ENCODE data around the gene MEGF6.

DNA sequence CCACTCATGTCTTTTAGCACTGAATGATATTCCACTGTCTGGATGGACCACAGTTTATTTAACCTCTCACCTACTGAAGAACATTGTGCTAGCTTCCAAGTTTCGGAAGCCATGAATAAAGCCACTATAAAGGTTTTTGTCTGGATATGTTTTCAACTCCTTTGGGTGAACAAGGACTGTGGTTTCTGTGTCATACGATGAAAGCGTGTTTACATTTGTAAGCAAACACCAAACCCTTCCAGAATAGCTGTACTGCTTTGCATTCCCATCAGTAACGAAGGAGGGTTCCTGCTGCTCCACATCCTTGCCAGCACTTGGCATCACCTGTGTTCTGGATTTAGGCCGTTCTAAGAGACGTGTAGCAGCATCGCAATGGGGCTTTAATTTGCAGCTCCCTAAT lies 167.5 kb downstream of the MEGF6 start:
- no peak for TF ChIP-seq POLR2A (IDR thresholded peaks at IDR 0.05)
- TF ChIP-seq, protein P1, sequence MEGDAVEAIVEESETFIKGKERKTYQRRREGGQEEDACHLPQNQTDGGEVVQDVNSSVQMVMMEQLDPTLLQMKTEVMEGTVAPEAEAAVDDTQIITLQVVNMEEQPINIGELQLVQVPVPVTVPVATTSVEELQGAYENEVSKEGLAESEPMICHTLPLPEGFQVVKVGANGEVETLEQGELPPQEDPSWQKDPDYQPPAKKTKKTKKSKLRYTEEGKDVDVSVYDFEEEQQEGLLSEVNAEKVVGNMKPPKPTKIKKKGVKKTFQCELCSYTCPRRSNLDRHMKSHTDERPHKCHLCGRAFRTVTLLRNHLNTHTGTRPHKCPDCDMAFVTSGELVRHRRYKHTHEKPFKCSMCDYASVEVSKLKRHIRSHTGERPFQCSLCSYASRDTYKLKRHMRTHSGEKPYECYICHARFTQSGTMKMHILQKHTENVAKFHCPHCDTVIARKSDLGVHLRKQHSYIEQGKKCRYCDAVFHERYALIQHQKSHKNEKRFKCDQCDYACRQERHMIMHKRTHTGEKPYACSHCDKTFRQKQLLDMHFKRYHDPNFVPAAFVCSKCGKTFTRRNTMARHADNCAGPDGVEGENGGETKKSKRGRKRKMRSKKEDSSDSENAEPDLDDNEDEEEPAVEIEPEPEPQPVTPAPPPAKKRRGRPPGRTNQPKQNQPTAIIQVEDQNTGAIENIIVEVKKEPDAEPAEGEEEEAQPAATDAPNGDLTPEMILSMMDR (IDR thresholded peaks at IDR 0.05), result no peak
- TF ChIP-seq EP300 (IDR thresholded peaks at IDR 0.05), result no peak
- no peak for TF ChIP-seq POLR2AphosphoS5 (IDR thresholded peaks at IDR 0.05)

Measured in suprapubic skin (tissue), 4 donors.